Stimulated activated naive CD4-positive, alpha-beta T cell (primary cell): ENCODE results near the gene CLEC4F.
"Not testable (repeated sequence)": the region's sequence is repeated elsewhere in the genome, so short reads cannot be mapped to it uniquely, and the experiment has no call there.

Experiments used
- DNase-seq, 6 experiments: peaks; one replicate each; lab custom pipeline; 2025; lab: John Stamatoyannopoulos, UW

Gene CLEC4F

DNA sequence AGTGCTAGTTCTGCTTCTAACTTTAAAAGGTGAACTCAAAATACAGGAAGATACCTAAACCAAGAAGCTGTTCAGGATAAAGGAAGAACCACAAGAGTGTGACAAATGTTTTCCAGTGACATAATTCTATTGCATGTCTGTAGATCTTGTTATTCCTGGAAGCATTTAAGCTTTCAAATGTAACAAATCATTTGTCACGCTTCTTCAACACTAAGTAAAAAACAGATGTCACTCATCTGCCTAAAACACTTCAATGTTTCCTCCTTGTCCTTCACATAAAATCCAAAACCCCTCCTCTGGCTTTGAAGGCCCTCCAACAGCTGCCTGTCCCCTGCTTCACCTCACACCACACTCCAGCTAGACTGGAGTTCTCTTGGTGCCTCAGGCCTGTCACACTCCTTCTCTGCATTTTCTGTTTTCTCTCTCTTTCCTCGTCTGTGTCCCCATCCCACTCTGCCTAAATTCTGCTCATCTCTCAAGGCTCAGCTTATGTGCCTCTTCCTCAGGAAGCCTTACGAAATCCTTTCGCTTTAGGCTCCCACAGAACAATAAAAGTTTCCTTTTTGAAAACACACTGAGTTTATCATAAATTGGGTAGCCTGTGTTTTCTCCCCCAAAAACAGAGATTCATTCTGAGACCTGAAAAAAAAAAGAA is 6.4 kb upstream of the CLEC4F start:
- DNase-seq: no peak

DNA sequence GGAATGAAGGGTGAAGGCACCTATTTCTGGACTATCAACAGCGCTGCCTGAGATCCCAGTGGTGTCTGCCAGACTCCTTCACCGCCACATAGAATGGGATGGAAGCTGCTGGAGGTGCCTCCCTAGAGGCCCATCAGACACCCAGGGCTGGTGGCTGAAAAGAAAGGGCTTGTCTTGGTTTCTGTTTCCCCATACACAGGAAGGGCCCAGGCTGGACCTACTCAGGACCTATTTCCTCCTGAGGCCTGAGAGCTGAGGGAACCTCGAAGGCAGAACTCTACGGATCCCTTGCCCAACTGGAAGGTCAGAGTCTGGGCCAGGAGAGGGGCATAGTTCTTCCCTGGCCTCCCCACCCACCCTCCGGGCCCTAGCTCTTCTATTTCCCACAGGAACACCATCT is 2.9 kb upstream of the CLEC4F start:
- DNase-seq: no peak

DNA sequence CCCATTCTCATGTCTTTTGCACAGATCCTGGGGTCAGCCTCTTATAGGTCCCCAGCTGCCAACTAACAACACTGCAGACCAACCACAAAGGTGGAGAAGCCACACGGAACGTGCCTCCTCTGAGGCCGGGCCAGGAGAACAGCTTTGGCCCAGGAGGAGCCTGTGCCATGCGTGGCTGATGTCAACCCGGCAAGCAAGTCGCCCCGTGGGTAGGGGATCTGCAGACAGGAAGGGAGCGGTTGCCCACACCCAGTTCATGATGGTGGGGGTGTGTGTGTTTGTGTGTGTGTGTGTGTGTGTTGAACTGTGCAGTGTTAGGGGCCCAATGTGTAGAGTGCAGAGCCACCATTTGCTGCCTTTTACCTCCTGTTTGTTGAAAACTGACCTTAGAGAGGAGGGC is 2.4 kb upstream of the CLEC4F start:
- no peak for DNase-seq

DNA sequence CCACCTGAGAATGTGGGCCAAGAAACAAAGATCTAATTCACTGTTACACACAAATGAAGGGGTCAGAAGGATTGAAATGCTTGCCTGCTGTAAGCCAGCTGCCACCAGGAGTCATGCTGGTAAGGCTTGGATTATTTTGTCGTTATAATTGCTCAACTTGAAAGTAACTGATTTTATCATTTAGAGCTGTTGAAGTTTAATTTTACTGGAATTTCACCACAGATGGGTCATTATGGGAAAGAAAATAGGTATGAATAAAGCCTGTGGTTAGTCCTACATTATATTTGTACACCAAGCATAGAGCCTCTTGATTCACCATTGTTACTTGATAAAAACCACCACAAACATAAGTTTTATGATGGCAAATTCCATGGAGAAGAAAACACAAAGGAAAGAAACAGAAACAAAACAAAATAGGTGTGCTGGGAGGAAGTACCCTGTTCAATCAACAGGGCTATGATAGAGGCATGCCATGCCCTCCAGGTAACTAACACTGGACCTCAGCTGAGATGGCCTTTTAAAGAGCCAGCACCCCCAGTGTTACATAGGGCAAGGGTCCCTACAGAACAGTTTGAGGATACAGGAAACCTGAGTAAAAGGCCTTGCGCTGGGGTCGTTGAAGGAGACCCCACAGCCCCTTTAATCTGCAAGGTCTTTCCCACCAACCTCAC is 3.0 kb downstream of the CLEC4F start:
- DNase-seq: no peak

DNA sequence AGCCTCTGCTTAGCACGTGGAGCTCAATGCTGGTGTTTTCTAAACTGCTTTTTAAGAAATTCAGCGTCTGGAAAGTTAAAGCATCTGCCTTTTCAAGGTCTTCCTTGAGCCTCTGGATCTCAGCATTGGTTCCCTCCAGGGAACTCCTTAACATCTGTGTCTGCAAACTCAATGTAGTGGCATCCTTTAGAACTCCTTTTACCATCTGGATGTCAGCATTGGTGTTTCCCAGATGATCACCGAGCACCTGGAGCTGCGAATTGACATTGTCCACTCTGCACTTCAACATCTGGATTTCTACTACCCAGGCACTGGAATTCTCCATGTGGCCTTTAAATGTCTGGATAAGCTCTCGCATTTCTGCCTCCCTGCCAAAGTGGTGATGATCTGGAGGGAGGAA is 3.7 kb downstream of the CLEC4F start:
- no peak for DNase-seq

DNA sequence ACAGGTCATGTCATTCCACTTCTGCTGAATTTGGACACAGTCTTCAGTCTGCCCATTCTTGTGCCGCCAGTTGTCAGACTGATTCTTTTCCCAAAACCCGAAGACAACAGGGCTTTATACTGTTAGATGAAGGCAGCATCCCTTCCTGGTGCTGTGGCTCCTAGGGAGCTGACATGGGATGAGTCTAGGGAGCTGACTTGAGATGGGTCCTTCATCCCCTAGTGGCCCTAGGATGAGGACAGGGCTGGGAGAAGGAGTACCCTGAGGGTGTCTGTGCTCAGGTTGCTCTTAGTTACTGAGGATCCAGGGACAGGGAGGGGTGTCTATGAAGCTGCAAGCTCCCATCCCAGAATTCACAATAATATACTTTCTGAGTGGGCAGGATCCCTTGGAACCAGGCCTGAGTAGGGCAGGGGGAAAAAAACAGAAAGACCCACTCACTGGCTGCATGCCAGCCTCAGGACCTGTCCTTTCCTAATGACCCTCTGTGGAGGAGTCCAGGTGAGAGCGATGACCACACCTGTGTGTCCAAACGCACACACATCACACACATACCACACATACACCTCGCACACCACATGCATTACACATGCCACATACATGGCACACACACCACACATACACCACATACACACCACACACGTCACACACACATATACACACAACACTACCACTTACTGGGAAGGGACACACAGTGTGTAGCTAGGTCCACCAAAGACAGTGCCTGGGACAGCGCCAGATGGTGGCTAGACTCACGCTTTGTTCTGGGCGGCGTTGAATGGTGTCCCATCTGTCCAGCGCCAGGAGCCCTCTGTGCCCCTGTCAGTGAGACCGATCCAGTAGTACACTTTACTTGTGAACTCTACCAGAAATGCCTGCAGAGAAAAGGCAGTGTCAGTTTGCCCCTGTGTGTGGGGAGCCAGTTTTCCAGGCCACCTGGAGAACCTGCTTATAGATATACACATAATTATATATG is 11.1 kb downstream of the CLEC4F start:
- no peak for DNase-seq

DNA sequence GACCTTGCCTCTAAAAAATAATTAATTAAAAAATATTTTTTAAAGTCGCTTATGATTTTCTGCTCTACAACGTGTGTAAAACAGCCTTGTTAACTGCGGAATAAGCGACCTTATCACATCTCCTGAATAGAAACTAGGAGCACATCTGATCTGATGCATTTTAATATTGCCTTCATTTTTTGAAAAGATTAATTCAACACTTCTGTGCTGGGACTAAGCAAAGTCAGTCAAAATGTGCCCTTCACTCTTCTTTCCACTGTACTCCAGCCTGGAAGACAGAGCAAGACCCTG is 12.6 kb downstream of the CLEC4F start:
- no peak for DNase-seq

DNA sequence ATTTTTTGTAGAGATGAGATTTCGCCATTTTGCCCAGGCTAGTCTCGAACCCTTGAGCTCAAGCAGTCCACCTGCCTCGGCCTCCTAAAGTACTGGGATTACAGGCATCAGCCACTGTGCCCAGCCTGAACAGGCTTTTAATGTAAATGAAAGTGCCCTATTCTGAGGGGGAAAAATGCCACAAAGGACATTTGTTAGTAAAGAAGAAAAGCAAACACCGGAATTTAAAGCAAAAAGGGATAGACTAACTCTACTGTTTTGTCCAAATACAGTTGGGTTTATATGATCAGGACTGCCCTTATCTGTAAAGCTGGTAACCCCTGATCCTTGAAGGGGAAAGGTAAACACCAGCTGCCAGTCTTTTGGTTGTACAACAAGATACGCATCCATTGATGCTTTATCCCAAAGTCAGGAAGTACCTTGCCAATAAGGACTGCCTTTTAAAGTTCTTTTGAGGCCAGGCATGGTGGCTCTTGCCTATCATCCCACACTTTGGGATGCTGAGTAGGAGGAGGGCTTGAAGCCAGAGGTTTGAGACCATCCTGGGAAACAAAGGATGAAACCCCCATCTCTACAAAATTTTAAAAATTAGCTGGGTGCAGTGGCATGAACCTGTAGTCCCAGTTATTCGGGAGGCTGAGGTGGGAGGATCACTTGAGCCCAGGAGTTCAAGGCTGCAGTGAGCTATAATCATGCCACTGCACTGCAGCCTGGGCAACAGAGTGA is 13.1 kb downstream of the CLEC4F start:
- DNase-seq: no peak

DNA sequence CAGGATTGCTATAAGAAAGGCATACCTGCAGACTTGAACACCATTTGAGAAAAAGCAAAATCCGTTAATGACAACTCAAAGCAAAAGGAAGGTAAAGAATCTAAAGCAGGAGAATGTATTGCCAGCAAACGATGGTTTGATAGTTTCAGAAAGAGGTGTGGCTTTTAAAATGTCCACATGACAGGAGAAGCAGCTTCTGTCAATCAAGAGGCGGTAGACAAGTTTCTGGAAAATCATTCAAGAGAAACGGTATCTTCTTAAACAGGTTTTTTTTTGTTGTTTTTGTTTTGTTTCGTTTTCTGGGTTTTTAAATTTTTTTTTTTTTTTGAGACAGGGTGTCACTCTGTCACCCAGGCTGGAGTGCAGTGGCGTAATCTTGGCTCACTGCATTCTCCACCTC is 13.8 kb downstream of the CLEC4F start:
- DNase-seq: no peak

DNA sequence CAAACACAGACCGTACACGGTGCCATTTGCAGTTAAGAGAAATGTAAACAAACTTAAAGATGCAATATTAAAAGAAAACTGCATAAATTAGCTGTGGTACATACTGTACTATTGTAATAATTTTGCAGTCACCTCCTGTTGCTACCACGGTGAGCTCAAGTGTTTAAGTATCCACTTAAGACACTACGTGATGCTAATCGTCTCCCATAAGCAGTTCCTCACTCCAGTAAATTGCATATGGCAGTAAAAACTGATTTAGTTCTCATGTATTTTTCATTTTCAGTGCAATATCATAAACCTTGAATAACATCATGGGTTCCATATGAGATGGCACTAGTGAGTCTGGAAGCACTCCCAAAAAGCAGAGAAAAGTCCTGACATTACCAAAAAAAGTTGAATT is 14.4 kb downstream of the CLEC4F start:
- no peak for DNase-seq

DNA sequence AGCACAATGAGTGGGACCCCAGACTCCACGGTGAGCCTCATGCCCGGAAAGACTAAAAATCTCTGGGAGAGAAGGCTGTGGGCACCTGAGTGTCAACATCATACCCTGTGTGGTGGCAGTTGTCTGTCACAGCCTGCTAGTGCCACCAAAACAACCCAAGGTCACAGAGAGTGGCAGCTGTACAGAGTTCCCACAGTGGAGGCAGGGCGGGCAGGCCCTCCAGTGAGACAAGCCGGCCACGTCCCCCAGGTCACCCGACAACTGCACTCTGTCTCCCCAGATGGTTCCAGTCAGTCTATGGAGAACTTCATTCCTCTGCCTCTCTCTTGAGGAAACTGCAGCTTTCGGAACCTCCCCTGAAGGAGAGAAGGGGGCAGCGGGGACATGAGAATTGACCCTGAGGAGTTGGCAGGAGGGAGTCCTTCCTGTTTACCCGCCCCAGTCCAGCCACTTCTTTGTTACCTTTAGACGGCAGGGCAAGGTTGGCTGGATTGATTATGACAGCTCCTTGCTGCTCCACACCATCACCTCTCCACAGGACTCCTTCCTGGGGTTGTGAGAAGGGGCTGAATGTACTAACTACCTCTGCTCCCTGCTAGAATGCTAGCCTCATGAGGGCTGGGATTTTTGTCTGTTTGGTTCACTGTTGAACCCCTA is 18.7 kb downstream of the CLEC4F start:
- DNase-seq: no peak

DNA sequence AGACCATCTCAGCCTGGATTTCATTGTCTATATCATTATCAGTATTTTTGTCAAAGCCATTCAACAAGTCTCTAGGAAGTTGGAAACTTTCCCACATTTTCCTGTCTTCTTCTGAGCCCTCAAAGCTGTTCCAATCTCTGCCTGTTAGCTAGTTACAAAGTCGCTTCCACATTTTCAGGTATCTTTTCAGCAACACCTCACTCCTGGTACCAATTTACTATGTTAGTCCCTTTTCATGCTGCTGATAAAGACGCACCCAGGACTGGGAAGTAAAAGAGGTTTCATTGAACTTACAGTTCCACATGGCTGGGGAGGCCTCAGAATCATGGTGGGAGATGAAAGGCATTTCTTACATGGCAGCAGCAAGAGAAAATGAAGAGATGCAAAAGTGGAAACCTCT is 20.7 kb downstream of the CLEC4F start:
- no peak for DNase-seq

DNA sequence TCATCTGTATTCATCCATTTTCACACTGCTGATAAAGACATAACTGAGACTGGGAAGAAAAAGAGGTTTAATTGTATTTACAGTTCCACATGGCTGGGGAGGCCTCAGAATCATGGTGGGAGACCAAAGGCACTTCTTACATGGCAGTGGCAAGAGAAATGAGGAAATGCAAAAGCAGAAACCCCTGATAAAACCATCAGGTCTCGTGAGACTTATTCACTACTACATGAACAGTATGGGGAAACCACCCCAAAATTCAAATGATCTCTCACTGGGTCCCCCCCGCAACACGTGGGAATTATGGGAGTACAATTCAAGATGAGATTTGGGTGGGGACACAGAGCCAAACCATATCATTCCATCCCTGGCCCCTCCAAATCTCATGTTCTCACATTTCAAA is 22.4 kb downstream of the CLEC4F start:
- DNase-seq: not testable (repeated sequence)

DNA sequence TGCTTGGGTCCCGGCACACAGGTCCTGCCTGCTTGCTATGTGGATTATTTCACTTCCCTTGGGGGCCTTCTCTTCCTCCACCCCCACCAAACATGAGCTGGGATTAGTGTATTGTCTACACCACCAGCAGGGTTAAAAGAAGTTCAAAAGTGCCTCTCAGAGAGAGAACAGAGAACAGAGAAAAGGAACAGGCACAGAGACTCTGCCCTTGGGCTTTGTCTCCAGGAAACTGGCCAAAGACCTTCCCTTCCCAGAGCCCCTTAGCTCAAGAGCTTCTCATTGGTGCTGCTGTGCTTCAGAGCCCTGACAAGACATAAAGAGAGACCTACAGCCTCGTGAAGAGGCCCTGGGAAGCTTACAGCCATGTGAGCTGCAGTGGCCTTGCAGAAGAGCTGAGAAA is 22.9 kb downstream of the CLEC4F start:
- no peak for DNase-seq

DNA sequence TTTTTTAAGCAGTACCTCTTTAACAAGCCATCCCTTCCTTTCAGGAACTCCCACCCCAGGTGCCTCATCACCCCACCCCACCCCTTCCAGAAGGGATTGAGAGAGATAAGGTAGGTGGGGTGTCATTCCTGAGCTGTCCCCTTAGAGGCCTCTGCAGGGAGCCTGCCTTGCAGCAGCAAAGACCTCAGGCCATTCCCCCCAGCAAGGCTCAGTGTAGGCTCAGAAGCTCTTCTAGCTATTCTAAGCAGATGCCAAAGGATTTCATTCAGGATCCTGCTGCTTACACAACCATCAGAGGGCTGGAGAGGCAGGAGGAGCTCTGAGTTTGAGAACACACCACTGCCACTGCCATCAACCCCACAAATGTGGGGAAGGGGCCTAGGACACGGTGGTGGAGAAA is 24.1 kb downstream of the CLEC4F start:
- no peak for DNase-seq

DNA sequence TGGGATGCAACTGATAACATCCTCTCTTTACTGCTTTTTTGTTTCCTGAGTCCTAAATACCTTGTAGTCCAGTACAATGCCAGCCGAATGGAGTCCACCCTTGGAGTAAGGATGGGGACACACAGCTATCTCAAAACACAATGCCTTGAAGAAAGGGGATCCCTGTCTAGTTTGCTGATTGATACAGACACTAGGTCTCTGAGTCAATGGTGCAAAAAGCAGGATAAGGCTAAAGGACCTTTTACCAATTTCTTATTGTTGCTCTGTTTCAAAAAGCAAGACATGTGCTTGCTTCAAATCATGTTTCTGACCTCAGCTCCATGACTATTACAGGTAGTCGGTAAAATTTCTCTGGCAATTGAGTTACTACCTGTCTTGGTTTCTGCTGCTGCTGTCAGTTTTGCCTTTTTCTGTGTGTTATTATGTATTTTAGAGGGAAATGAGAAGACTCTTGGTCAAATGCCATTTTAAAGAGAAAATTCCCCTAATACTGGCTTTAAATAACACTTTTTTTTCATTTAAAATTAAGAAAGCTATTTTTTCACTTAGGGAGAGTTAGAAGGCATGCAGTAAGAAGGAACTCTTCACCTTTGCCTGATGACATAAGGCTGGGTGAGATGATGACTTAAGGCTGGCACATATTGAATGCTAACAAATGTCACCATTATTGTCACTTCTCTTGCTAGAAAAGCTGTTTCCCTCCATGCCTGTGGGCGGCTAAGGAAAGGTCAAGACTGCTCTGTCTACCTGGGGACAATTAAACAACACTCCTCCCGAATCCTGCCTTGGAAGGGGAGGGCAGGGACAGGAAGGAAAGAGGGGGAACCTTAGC is 25.0 kb downstream of the CLEC4F start:
- no peak for DNase-seq

DNA sequence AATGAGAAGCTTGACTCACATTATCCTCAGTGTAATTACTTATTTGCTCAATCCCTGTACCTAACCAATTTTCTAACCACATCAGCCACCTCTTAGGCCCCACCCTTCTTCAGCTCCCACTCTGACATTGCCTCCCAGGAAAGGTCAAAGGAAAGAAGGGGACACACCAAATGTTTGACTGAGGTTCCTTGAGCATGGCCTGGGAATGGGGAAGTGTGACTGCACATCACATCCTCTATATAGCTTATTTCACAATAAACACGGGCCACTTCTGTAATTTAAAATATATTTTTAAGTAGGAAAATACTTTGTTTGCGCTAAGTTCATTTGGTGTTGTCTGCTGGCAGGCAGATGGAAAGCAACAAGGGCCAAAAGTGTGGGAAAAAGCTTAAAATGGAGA is 26.9 kb downstream of the CLEC4F start:
- no peak for DNase-seq

DNA sequence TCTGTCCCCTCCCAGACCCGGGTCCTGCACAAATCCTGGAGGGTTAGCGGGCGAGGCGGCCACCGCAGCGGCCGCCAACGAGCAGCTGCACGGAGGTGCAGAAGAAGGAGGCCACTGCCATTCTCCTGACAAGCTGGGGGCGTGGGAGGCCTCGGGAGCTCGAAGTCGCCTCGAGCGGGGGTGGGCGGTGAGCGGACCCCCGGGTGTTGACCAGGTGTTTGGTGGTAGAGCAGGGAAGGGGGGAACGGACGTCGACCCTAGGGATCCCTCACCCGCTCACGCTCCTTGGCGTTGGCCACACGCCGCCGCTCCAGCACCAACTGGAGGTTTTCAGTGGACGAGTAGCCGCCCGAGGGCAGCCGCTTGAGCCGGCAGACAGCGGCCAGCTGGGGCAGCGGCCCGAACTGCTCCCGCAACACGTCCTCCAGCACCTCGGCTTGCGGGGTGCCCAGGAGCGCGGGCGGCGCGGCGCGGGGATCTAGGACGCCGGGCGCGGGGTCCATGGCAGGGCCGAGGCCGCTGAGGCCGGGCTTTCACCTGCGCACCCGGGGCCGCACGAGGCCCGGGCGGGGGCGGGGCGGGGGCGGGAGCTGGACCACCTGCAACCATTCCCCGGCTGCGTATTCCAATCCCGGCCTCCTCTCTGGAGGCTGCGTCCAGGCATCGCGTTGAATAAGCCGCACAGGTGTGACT is 30.1 kb downstream of the CLEC4F start, which contains the start of gene FIGLA:
TSS of gene FIGLA (minus strand) at position 508 of the 693 bp plus-strand sequence. CDS start at position 503, 5 bp downstream.
- DNase-seq: no peak

DNA sequence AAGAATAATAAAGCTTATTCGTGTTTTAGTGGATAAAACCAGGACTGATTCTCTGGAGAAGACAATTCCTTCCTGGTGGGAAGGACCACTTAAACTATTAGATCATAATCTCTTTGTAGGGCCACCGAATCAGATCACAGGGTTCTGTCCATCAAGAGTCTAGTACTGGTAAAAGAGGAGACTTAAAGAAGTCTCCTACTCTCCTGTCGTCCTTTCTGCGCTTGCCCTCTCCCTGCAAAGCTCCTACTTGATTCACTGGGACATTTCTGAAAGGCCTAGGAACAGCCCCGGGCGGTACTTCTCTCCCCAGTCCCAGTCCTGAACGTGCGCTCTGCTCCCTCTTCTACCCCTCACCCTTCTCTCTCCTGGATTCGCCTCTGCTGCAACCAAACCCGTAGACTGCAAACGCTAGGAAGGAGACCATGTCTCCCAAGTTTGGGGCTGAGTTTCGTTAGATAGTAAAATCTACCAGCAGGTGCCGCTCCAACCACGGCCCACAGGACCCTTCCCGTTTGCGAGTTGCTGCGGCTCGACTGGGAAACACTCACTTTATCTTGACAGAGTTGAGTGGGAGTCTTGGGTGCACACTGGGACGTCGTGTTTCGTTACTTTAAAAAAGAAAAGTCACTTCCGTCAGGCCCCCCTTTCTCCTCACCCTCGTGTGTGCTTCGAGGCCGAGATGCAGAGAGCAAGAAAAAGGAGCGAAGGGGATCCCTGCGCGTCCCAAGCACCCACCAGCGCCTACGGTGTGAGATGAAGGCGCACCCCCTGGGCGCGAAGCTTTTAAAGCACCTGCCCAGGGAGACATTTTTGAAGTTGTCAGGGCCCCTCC is 30.9 kb downstream of the CLEC4F start:
- DNase-seq: peak; percentile 29 to 67 (median 51)
